ENCODE measurements around the gene NAV3.

Gene NAV3

GRCh38 chr12:78121969-78122610 is 291.4 kb downstream of the NAV3 start:
- no peak for DNase-seq

- no peak for DNase-seq
Measured at GRCh38 chr12:78128211-78128610, 297.5 kb downstream of the NAV3 start.

GRCh38 chr12:78143717-78144116 is 313.0 kb downstream of the NAV3 start:
- no peak for DNase-seq

GRCh38 chr12:78145398-78145797 is 314.7 kb downstream of the NAV3 start:
- DNase-seq: no peak

- no peak for DNase-seq
Measured at GRCh38 chr12:78146365-78146772, 315.7 kb downstream of the NAV3 start.

GRCh38 chr12:78149459-78149858 is 318.8 kb downstream of the NAV3 start:
- no peak for DNase-seq

GRCh38 chr12:78155546-78155945 is 324.9 kb downstream of the NAV3 start:
- no peak for DNase-seq

- DNase-seq: no peak
Measured at GRCh38 chr12:78156751-78157150, 326.1 kb downstream of the NAV3 start.

GRCh38 chr12:78157199-78157598 is 326.5 kb downstream of the NAV3 start:
- DNase-seq: no peak

- DNase-seq: no peak
Measured at GRCh38 chr12:78164154-78164553, 333.5 kb downstream of the NAV3 start.

- DNase-seq: no peak
Measured at GRCh38 chr12:78167510-78167909, 336.8 kb downstream of the NAV3 start.

GRCh38 chr12:78171061-78171460 is 340.4 kb downstream of the NAV3 start:
- DNase-seq: no peak

GRCh38 chr12:78176643-78177042 is 345.9 kb downstream of the NAV3 start:
- DNase-seq: no peak

- no peak for DNase-seq
Measured at GRCh38 chr12:78177298-78177697, 346.6 kb downstream of the NAV3 start.

- DNase-seq: no peak
Measured at GRCh38 chr12:78179346-78179745, 348.7 kb downstream of the NAV3 start.

- DNase-seq: no peak
Measured at GRCh38 chr12:78181544-78182162, 351.0 kb downstream of the NAV3 start.

GRCh38 chr12:78183824-78184223 is 353.1 kb downstream of the NAV3 start:
- DNase-seq: no peak

- no peak for DNase-seq
Measured at GRCh38 chr12:78185109-78185508, 354.4 kb downstream of the NAV3 start.

GRCh38 chr12:78185651-78186050 is 355.0 kb downstream of the NAV3 start:
- DNase-seq: no peak

- no peak for DNase-seq
Measured at GRCh38 chr12:78186670-78187069, 356.0 kb downstream of the NAV3 start.

- no peak for DNase-seq
Measured at GRCh38 chr12:78187741-78188140, 357.0 kb downstream of the NAV3 start.

- DNase-seq: no peak
Measured at GRCh38 chr12:78189656-78190055, 359.0 kb downstream of the NAV3 start.

GRCh38 chr12:78191611-78192010 is 360.9 kb downstream of the NAV3 start:
- DNase-seq: no peak

GRCh38 chr12:78192979-78193378 is 362.3 kb downstream of the NAV3 start:
- DNase-seq: no peak

GRCh38 chr12:78194448-78194847 is 363.8 kb downstream of the NAV3 start:
- DNase-seq: no peak

All from stimulated activated CD4-positive, alpha-beta T cell treated with anti-CD3 and anti-CD28 coated beads, Interleukin-4, amount 100 ng/mL, for 1 hour (primary cell).